CD4-positive, alpha-beta memory T cell (primary cell): Measurements from ENCODE around the gene ADRA1B. TPM values are rescaled to one million over a fixed set of nuclear protein-coding genes. Genes with fewer than 3 reads are reported as not detected.

Experiments used
- CTCF ChIA-PET: fragments of 350-600 bp; sonication (Branson Sonifier 250); formaldehyde crosslinking; loops from one replicate; lab custom pipeline; 2021; ENCODE audit warnings: inconsistent platforms; ENCODE audit not compliant: partially characterized antibody; lab: Charles Lee
- POLR2A ChIA-PET: fragments of 350-600 bp; sonication (Branson Sonifier 250); formaldehyde crosslinking; loops from one replicate; lab custom pipeline; 2021; ENCODE audit not compliant: partially characterized antibody; lab: Charles Lee
- DNase-seq, 5 donors: peaks; one replicate each; pipeline versions ENCODE4 v3.0.0 to v3.0.0-alpha.2; 2020 to 2022; ENCODE audit warnings: mixed read lengths in 1 of 5
- H3K27ac ChIP-seq: one replicate; pipeline ENCODE4 v1.7.0; 2013; ENCODE audit warnings: low read depth, low read length
- H3K27me3 ChIP-seq: 2 replicates; pipeline ENCODE4 v1.7.0; 2013; ENCODE audit warnings: mild to moderate bottlenecking, low read length, moderate library complexity; ENCODE audit not compliant: insufficient read depth
- H3K36me3 ChIP-seq: 2 replicates; pipeline ENCODE4 v1.7.0; 2013; ENCODE audit warnings: mild to moderate bottlenecking, low read length, moderate library complexity; ENCODE audit not compliant: insufficient read depth
- H3K4me1 ChIP-seq: 2 replicates; pipeline ENCODE4 v1.7.0; 2013; ENCODE audit warnings: mild to moderate bottlenecking, low read length, moderate library complexity; ENCODE audit not compliant: insufficient read depth
- H3K4me3 ChIP-seq, 2 donors: one replicate each; pipeline ENCODE4 v1.7.0; 2013; ENCODE audit warnings: low read length in 2 of 2, mild to moderate bottlenecking in 1 of 2
- H3K9me3 ChIP-seq, 2 donors: one replicate each; pipeline ENCODE4 v1.7.0; 2013; ENCODE audit warnings: low read length in 2 of 2, control low read depth in 1 of 2; ENCODE audit not compliant: control insufficient read depth in 1 of 2
- H3K27ac Mint-ChIP-seq, 7 donors: one replicate each; pipeline ENCODE4 v1.8.0; 2020 to 2021; ENCODE audit warnings: mixed read lengths in 7 of 7, mild to moderate bottlenecking in 6 of 7, inconsistent platforms in 3 of 7, moderate library complexity in 3 of 7
- H3K27me3 Mint-ChIP-seq, 2 donors: one replicate each; pipeline ENCODE4 v1.8.0; 2020 to 2021; ENCODE audit warnings: mixed read lengths in 2 of 2
- H3K36me3 Mint-ChIP-seq, 2 donors: one replicate each; pipeline ENCODE4 v1.8.0; 2020 to 2021; ENCODE audit warnings: mixed read lengths in 2 of 2, inconsistent platforms in 1 of 2, mild to moderate bottlenecking in 1 of 2
- H3K4me1 Mint-ChIP-seq, 4 donors: one replicate each; pipeline ENCODE4 v1.8.0; 2020 to 2021; ENCODE audit warnings: mixed read lengths in 4 of 4, mild to moderate bottlenecking in 1 of 4
- H3K4me3 Mint-ChIP-seq, 8 donors: one replicate each; pipeline ENCODE4 v1.8.0; 2020 to 2021; ENCODE audit warnings: mixed read lengths in 8 of 8, mild to moderate bottlenecking in 7 of 8, moderate library complexity in 6 of 8, inconsistent platforms in 3 of 8
- H3K9me3 Mint-ChIP-seq, 8 donors: one replicate each; pipeline ENCODE4 v1.8.0; 2020 to 2021; ENCODE audit warnings: mixed read lengths in 8 of 8, mild to moderate bottlenecking in 5 of 8, inconsistent platforms in 3 of 8, moderate library complexity in 1 of 8
- intact Hi-C: fragments of 100-400 bp; cut with micrococcal nuclease; formaldehyde crosslinking; loops from one replicate; pipeline ENCODE4 v1.15.1; 2023
- polyA plus RNA-seq, 2 donors: library from polyadenylated mRNA; unstranded; fragments of 300-500 nt; fragmentation: Illumina TruSeq; gene quantifications; one replicate each; pipeline ENCODE4 v1.2.3, GENCODE V29; 2021
- total RNA-seq, 2 experiments: library from RNA; stranded (reverse); gene quantifications; one replicate each; pipeline ENCODE4 v1.2.3, GENCODE V29; 2021

ADRA1B gene
- total and polyA plus RNA-seq, 4 experiments from 2014 or later: not detected

GRCh38 chr5:159902444-159903121 is 13.7 kb upstream of the ADRA1B start:
- H3K27ac ChIP-seq: no peak overlapping the region
- peaks cover 0 to 1% (median 0%) of the 10 kb centered on the region in 8 donors for H3K9me3 Mint-ChIP-seq
- DNase-seq: no peak
- intact Hi-C loops: no loop called here
- H3K9me3 ChIP-seq: no peaks in the 10 kb centered on the region
- H3K27me3 Mint-ChIP-seq: peaks cover 13 to 17% of the 10 kb centered on the region in 2 donors
- no peaks in the 10 kb centered on the region for H3K36me3 ChIP-seq
- no peak overlapping the region for H3K4me3 ChIP-seq
- H3K36me3 Mint-ChIP-seq: no peaks in the 10 kb centered on the region
- no peak overlapping the region for H3K27ac Mint-ChIP-seq
- ChIA-PET CTCF (no interaction called here), POLR2A (no interaction called here)
- no peaks in the 10 kb centered on the region for H3K4me1 ChIP-seq
- H3K27me3 ChIP-seq: no peaks in the 10 kb centered on the region
- no peak overlapping the region for H3K4me3 Mint-ChIP-seq
- H3K4me1 Mint-ChIP-seq: peaks cover 0 to 5% (median 0%) of the 10 kb centered on the region in 4 donors

- Mint-ChIP-seq H3K27ac (no peak overlapping the region), H3K27me3 (peaks cover 15 to 16% of the 10 kb centered on the region in 2 donors)
- DNase-seq: no peak
Measured at GRCh38 chr5:159903131-159903530, 13.2 kb upstream of the ADRA1B start.

DNA sequence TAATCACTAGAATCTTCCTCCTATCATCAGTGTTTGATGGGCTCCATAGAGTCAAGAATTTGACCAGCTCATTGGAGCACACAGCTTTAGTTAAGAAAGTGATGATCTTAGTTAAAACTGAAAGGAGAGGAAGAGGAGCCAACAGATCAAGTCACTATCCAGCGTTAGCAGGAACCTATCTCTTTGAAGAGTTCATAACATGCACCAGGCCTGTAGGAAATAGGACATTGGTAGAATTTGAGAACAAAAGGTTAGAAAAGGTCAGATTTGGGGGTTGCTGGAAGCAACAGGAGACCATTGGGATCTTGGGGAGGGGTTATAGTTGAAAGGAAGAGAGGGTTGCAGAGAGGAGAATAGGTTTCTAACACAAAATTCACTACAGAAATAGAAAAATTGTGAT is 11.4 kb upstream of the ADRA1B start:
- H3K9me3 Mint-ChIP-seq: no peaks in the 10 kb centered on the region

More at GRCh38 chr5:159903131-159903530, 13.2 kb upstream of the ADRA1B start:
- ChIA-PET POLR2A (no interaction called here), CTCF (no interaction called here)
- H3K4me1 ChIP-seq: no peaks in the 10 kb centered on the region
- Mint-ChIP-seq H3K4me3 (no peak overlapping the region), H3K9me3 (peaks cover 0 to 1% (median 0%) of the 10 kb centered on the region in 8 donors), H3K36me3 (no peaks in the 10 kb centered on the region), H3K4me1 (peaks cover 0 to 5% (median 0%) of the 10 kb centered on the region in 4 donors)
- no peaks in the 10 kb centered on the region for H3K36me3 ChIP-seq
- H3K9me3 ChIP-seq: no peaks in the 10 kb centered on the region
- intact Hi-C loops: no loop called here
- H3K27ac ChIP-seq: no peak overlapping the region
- H3K4me3 ChIP-seq: no peak overlapping the region
- H3K27me3 ChIP-seq: no peaks in the 10 kb centered on the region

GRCh38 chr5:159905496-159905895 is 10.8 kb upstream of the ADRA1B start:
- Histone ChIP-seq H3K36me3 (no peaks in the 10 kb centered on the region), H3K27ac (no peak overlapping the region), H3K9me3 (no peaks in the 10 kb centered on the region), H3K4me3 (no peak overlapping the region), H3K4me1 (no peaks in the 10 kb centered on the region), H3K27me3 (no peaks in the 10 kb centered on the region)
- ChIA-PET POLR2A (no interaction called here), CTCF (no interaction called here)
- Mint-ChIP-seq H3K27me3 (peaks cover 19 to 20% of the 10 kb centered on the region in 2 donors), H3K4me3 (no peak overlapping the region), H3K27ac (no peak overlapping the region), H3K36me3 (no peaks in the 10 kb centered on the region), H3K9me3 (no peaks in the 10 kb centered on the region), H3K4me1 (peaks cover 0 to 5% (median 0%) of the 10 kb centered on the region in 4 donors)
- no peak for DNase-seq
- intact Hi-C loops: no loop called here

More for the DNA sequence above, 11.4 kb upstream of the ADRA1B start:
- Histone ChIP-seq H3K27ac (no peak overlapping the region), H3K9me3 (no peaks in the 10 kb centered on the region), H3K4me3 (no peak overlapping the region), H3K27me3 (no peaks in the 10 kb centered on the region), H3K4me1 (no peaks in the 10 kb centered on the region), H3K36me3 (no peaks in the 10 kb centered on the region)
- ChIA-PET POLR2A (no interaction called here), CTCF (no interaction called here)
- Mint-ChIP-seq H3K4me3 (no peak overlapping the region), H3K27ac (no peak overlapping the region), H3K4me1 (peaks cover 0 to 5% (median 0%) of the 10 kb centered on the region in 4 donors), H3K27me3 (peaks cover 20 to 21% of the 10 kb centered on the region in 2 donors), H3K36me3 (no peaks in the 10 kb centered on the region)
- intact Hi-C loops: no loop called here
- no peak for DNase-seq

DNA sequence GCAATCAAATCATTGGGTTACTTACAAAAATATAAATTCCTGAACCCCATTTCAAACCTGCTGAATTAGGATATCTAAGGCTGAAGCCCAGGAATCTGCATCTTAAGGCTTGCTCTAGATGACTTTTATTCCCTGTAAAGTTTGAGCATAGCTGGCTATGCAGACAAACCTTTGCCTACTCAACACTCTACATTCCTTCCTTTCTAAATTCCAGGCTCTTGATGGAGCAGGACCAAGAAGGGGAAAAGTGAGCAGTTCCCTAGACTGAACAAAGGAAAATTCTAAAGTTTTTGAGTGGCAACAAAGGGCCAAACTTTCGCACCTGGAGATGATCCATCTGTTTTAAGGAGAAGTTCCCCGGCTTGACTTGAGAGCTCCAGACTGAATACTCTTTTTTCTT is 9.8 kb upstream of the ADRA1B start:
- Histone ChIP-seq H3K27ac (no peak overlapping the region), H3K36me3 (no peaks in the 10 kb centered on the region), H3K4me3 (no peak overlapping the region), H3K9me3 (no peaks in the 10 kb centered on the region), H3K27me3 (no peaks in the 10 kb centered on the region), H3K4me1 (no peaks in the 10 kb centered on the region)
- H3K4me3 Mint-ChIP-seq: no peak overlapping the region
- H3K27ac Mint-ChIP-seq: no peak overlapping the region
- POLR2A ChIA-PET: no interaction called here
- no peaks in the 10 kb centered on the region for H3K36me3 Mint-ChIP-seq
- peaks cover 0 to 5% (median 0%) of the 10 kb centered on the region in 4 donors for H3K4me1 Mint-ChIP-seq
- intact Hi-C loops: no loop called here
- DNase-seq: no peak
- CTCF ChIA-PET: no interaction called here
- no peaks in the 10 kb centered on the region for H3K9me3 Mint-ChIP-seq
- peaks cover 19 to 22% of the 10 kb centered on the region in 2 donors for H3K27me3 Mint-ChIP-seq

DNA sequence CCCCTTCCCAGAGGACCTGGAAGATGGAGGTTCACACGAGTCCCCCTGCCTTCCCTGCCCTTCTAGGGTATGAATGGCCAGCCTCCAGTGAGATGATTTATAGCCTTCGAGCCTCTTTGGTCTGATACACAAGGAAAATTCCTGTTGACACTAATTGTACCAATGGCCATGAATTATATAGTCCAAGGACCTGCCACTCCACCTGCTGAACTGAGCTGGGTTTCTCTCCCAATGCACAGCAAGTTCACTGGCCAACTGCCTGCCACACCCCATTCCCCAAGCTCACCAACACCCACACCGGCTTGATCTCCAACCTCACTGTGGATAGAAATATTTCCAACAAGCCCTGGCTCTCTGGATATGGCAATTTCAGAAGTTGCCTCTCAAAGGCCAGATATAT is 9.3 kb upstream of the ADRA1B start:
- Histone ChIP-seq H3K4me1 (no peaks in the 10 kb centered on the region), H3K9me3 (no peaks in the 10 kb centered on the region), H3K36me3 (no peaks in the 10 kb centered on the region), H3K27ac (no peak overlapping the region), H3K4me3 (no peak overlapping the region), H3K27me3 (no peaks in the 10 kb centered on the region)
- Mint-ChIP-seq H3K27me3 (peaks cover 19 to 22% of the 10 kb centered on the region in 2 donors), H3K9me3 (no peaks in the 10 kb centered on the region), H3K4me1 (peaks cover 0 to 5% (median 0%) of the 10 kb centered on the region in 4 donors), H3K27ac (no peak overlapping the region), H3K36me3 (no peaks in the 10 kb centered on the region), H3K4me3 (no peak overlapping the region)
- intact Hi-C loops: no loop called here
- ChIA-PET POLR2A (no interaction called here), CTCF (no interaction called here)
- no peak for DNase-seq

GRCh38 chr5:159907689-159908590 is 8.3 kb upstream of the ADRA1B start:
- CTCF ChIA-PET: no interaction called here
- H3K36me3 Mint-ChIP-seq: no peaks in the 10 kb centered on the region

More at GRCh38 chr5:159907689-159908590, 8.3 kb upstream of the ADRA1B start:
- Histone ChIP-seq H3K9me3 (no peaks in the 10 kb centered on the region), H3K4me3 (no peak overlapping the region), H3K27ac (no peak overlapping the region), H3K36me3 (no peaks in the 10 kb centered on the region), H3K4me1 (no peaks in the 10 kb centered on the region), H3K27me3 (no peaks in the 10 kb centered on the region)
- Mint-ChIP-seq H3K9me3 (no peaks in the 10 kb centered on the region), H3K4me1 (peaks cover 0 to 5% (median 0%) of the 10 kb centered on the region in 4 donors), H3K27ac (no peak overlapping the region), H3K27me3 (peaks cover 19 to 25% of the 10 kb centered on the region in 2 donors), H3K4me3 (no peak overlapping the region)
- POLR2A ChIA-PET: interaction anchor here (0.6 kb wide), 1 partner anchor 540 kb away, joined by 3 read pairs; no protein-coding TSS in a partner anchor
- no peak for DNase-seq
- intact Hi-C loops: no loop called here
